Measurements from ENCODE around the gene OR52I1.

Gene OR52I1

GRCh38 chr11:4593739-4594138, at the start of gene OR52I1:
Gene OR52I1 (plus strand): TSS chr11:4594039. CDS start chr11:4594039, 0 bp downstream.
- in situ Hi-C loops (cut with HindIII; ENCODE audit: low pct_ligation_motif_present, low pct_unique_long_range_greater_than_20kb, low sequenced_read_pairs) = no loop called here
- no peak for DNase-seq

DNA sequence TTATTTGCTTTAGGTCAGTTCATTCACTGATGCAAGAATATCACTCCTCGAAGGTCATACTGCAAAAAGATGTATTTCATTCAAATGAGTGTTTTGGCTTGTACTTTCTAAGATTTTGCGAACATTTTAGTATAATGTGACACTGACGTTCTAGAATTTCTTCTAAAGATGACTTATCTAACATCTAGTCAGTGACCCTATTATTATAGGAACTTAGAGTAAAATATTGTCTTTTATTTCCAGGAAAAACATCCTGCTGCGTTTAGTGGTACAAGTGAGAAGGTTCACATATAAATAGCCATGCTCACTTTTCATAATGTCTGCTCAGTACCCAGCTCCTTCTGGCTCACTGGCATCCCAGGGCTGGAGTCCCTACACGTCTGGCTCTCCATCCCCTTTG, 48.9 kb upstream of the OR52I1 start, which contains the start of gene OR52M1:
TSS of gene OR52M1 (plus strand) at position 301 of the 400 bp plus-strand sequence. CDS start at position 301, 0 bp downstream.
- no peak for DNase-seq
- in situ Hi-C loops (cut with HindIII; ENCODE audit: low pct_ligation_motif_present, low pct_unique_long_range_greater_than_20kb, low sequenced_read_pairs) = no loop called here

DNA sequence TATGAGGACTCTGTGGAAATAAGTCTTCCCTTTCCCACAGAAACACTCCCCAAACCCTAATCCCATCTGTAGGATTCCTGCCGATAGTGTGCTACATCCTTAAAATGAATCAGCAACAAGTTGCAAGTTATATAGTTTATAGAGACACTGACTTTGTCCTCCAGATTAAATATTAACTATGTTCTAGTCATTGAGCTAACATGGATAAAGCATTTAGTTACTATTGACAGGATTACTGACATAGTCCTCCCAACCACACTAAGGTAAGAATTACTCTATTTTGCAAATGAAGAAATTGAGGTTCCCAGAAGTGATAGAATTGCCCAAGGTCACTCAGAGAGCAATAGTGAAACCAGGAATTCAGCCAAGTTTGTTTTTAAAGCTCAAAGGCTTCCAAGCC, 47.0 kb upstream of the OR52I1 start:
- no peak for DNase-seq
- in situ Hi-C loops (cut with HindIII; ENCODE audit: low pct_ligation_motif_present, low pct_unique_long_range_greater_than_20kb, low sequenced_read_pairs) = no loop called here

- in situ Hi-C loops (cut with HindIII; ENCODE audit: low pct_ligation_motif_present, low pct_unique_long_range_greater_than_20kb, low sequenced_read_pairs) = no loop called here
- no peak for DNase-seq
These were observed 46.4 kb upstream of the OR52I1 start for GRCh38 chr11:4547416-4547815.

- in situ Hi-C loops (cut with HindIII; ENCODE audit: low pct_ligation_motif_present, low pct_unique_long_range_greater_than_20kb, low sequenced_read_pairs) = no loop called here
- peak; percentile 18 for DNase-seq
These were observed 42.4 kb upstream of the OR52I1 start for GRCh38 chr11:4551346-4551979.

GRCh38 chr11:4559527-4560440, 34.1 kb upstream of the OR52I1 start:
- in situ Hi-C loops (cut with HindIII; ENCODE audit: low pct_ligation_motif_present, low pct_unique_long_range_greater_than_20kb, low sequenced_read_pairs) = no loop called here
- no peak for DNase-seq

DNA sequence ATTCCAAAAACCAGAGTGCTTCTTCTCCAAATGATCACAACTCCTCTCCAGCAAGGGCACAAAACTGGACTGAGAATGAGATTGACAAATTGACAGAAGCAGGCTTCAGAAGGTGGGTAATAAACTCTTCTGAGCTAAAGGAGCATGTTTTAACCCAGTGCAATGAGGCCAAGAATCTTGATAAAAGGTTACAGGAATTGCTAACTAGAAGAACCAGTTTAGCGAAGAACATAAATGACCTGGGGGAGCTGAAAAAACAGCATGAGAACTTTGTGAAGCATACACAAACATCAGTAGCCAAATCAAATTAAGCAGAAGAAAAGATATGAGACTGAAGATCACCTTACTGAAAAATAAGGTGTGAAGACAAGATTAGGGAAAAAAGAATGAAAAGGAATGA, 33.4 kb upstream of the OR52I1 start:
- in situ Hi-C loops (cut with HindIII; ENCODE audit: low pct_ligation_motif_present, low pct_unique_long_range_greater_than_20kb, low sequenced_read_pairs) = no loop called here
- DNase-seq = no peak

GRCh38 chr11:4565371-4565770, 28.5 kb upstream of the OR52I1 start:
- in situ Hi-C loops (cut with HindIII; ENCODE audit: low pct_ligation_motif_present, low pct_unique_long_range_greater_than_20kb, low sequenced_read_pairs) = no loop called here
- DNase-seq = no peak

GRCh38 chr11:4569075-4569474, 24.8 kb upstream of the OR52I1 start:
- in situ Hi-C loops (cut with HindIII; ENCODE audit: low pct_ligation_motif_present, low pct_unique_long_range_greater_than_20kb, low sequenced_read_pairs) = no loop called here
- no peak for DNase-seq

DNA sequence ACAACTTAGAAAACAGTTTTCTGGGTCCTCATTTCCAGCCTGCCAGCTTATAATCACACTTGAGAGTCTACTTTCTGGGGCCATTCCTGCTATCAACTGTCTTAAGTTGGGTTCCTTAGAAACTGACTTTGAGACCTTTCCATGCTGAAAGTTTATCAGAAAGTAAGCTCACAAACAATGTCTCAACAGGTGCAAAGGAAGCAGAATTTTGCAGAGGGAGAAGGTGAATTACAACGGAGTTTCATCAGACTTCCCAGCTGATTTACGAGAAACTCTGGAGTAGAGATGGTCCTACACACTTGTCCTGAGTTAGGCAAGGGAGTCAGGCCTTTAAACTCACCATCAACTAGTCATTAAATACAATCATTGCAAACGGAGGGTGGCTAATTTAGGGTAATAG, 17.0 kb upstream of the OR52I1 start:
- no peak for DNase-seq
- in situ Hi-C loops (cut with HindIII; ENCODE audit: low pct_ligation_motif_present, low pct_unique_long_range_greater_than_20kb, low sequenced_read_pairs) = no loop called here

DNA sequence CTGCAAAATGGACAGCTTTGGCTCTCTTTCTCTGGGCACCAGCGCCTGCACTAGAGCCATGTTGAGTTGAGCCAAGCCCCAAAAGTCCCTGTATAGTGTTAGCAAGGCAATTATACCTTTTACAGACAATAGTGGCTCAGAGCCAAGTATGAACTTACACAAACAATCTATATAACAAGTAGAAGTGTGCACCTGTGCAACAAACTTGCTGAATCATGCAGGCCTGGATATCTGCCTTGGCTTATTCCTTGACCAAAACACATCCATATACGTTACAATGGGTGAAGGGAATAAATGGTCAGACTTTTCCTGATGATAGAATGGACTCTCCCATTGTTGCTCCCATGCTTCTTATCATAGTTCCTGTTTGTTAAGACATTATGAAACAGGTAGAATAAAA, 16.1 kb upstream of the OR52I1 start:
- DNase-seq = no peak
- in situ Hi-C loops (cut with HindIII; ENCODE audit: low pct_ligation_motif_present, low pct_unique_long_range_greater_than_20kb, low sequenced_read_pairs) = no loop called here

- DNase-seq = no peak
- in situ Hi-C loops (cut with HindIII; ENCODE audit: low pct_ligation_motif_present, low pct_unique_long_range_greater_than_20kb, low sequenced_read_pairs) = no loop called here
These were observed 15.2 kb upstream of the OR52I1 start for GRCh38 chr11:4578624-4579023.

DNA sequence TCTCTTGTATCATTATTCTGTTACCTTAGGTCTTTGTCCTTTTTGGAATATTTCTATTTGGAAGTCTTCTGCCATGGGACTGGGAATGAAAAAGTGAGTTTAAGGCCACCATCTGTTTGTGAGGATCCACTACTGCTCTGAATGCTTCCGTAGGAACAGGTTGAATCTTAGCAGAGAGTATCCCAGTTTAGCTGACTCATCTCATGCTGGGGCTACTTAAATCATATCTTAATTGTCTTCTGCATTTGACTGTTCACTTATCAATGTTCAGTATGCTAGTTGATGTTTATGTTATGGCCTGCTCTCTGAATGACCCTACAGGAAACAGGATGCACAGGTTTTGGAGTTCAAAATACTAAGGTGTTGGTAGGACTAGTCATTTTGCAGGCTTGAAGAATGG, 13.7 kb upstream of the OR52I1 start:
- in situ Hi-C loops (cut with HindIII; ENCODE audit: low pct_ligation_motif_present, low pct_unique_long_range_greater_than_20kb, low sequenced_read_pairs) = no loop called here
- no peak for DNase-seq

DNA sequence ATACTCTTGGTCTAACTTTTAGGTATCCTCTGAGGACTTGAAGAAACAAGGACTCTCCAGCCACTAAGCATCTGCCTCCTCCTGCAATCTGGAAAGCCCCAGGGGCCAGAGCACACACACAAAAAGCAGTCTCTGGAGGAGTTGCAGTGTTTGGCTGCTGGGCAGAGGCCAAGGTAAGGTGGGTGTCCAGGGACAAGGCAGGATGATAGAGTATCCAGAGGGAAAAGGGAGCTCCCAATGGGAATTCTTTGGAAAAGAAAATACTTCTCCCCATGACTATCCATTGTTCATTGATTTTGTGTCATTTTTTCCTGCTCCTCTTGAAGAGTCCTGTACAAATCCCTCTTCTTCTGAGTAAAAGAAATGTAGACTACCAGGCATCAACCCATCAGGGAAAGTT, 12.4 kb upstream of the OR52I1 start, which contains the start of gene OR52I2:
TSS of gene OR52I2 (plus strand) at position 301 of the 400 bp plus-strand sequence.
- DNase-seq = no peak
- in situ Hi-C loops (cut with HindIII; ENCODE audit: low pct_ligation_motif_present, low pct_unique_long_range_greater_than_20kb, low sequenced_read_pairs) = no loop called here

- in situ Hi-C loops (cut with HindIII; ENCODE audit: low pct_ligation_motif_present, low pct_unique_long_range_greater_than_20kb, low sequenced_read_pairs) = no loop called here
- no peak for DNase-seq
These were observed 4.8 kb upstream of the OR52I1 start for GRCh38 chr11:4589017-4589416.

DNA sequence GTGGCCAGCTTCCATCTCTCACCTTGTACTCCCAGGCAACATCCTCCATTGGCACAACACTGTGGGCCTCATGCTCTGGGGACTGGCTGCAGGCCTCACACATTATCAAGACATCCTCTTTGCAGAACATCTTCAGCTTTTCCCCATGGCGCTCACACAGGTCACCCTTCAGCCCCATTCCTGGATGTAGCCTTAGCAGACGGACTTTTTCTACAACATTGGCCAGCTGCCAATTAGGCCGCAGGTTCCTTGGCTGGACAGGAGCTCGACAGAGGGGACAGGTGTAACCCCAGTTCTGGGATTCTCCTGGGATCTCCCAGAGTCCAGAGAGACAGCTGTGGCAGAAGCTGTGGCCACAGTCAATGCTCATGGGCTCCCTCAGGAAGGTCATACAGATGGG, 11.2 kb downstream of the OR52I1 start:
- in situ Hi-C loops (cut with HindIII; ENCODE audit: low pct_ligation_motif_present, low pct_unique_long_range_greater_than_20kb, low sequenced_read_pairs) = no loop called here
- no peak for DNase-seq

DNA sequence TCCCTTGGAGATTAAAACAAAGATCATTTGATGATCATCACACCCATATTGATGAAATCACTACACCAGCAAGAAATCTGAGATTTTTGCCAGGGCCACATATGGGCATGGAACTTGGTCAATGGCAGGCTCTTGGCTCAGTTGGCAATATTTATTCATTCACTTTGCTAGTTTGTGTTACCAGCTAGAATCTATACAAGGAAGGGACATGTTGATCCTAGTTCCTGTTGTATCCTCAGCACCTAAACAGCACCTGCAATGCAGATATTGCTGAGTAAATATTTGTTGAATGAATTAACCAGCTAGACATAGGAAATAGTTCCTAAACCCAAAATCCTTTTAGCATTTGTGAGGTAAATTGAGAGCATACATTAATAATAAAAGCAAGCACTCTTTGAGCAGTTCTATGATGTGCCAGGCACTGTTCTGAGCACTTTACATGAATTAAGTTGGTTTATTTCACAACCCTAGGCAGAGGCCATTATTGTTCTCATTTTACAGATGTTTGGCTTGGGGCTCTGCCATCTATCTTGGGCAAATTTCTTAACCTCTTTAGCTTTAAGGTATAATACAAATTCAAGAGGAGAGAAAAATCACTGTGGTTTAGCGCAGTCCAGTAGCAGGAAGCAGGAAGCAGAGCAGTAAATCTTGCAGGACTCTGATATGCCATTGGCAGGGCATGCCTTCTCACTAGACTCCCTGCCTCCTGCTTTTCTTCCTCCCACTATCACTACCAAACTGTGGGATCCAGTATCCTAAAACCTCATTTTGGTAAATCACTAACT, 12.6 kb downstream of the OR52I1 start:
- in situ Hi-C loops (cut with HindIII; ENCODE audit: low pct_ligation_motif_present, low pct_unique_long_range_greater_than_20kb, low sequenced_read_pairs) = no loop called here
- no peak for DNase-seq

DNA sequence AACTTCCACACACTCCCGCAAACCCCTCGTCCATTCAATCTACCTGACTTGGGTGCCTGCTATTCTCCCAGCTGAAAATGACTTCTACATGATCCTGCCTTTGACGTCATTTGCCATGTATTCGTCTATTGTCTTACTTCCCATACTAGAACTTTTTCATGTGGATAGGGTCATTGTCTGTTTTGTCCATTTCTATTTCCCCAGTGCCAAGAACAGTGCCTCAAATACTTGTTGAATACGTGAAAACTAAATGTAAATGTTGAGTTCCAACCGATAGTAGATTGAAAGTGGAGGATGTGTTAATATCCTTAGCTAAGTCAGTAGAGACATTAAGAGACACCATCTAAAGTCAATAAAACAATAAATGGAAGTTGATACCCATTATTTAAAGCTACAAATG, 13.3 kb downstream of the OR52I1 start:
- in situ Hi-C loops (cut with HindIII; ENCODE audit: low pct_ligation_motif_present, low pct_unique_long_range_greater_than_20kb, low sequenced_read_pairs) = no loop called here
- DNase-seq = no peak

Data from ACHN (cell line).